GM21423 (cell line): ENCODE data around the gene NR3C1.
A peak's percentile ranks its signal among the peaks of the same experiment; 100 is the strongest.

Experiments
- ATAC-seq: cut with Tn5 transposase; IDR thresholded peaks from one replicate; pipeline ENCODE4 v1.9.1; 2021; ENCODE audit warnings: mild to moderate bottlenecking, moderate library complexity; ENCODE audit not compliant: unreplicated experiment

The NR3C1 gene

GRCh38 chr5:143426437-143426991 is 23.0 kb upstream of the NR3C1 start:
- no peak for ATAC-seq

- no peak for ATAC-seq
Measured at GRCh38 chr5:143425835-143426234, 22.3 kb upstream of the NR3C1 start.

- no peak for ATAC-seq
Measured at GRCh38 chr5:143418140-143418866, 14.8 kb upstream of the NR3C1 start.

- ATAC-seq: no peak
Measured at GRCh38 chr5:143417503-143418139, 14.1 kb upstream of the NR3C1 start.

GRCh38 chr5:143416411-143416810 is 12.9 kb upstream of the NR3C1 start:
- ATAC-seq: no peak

- ATAC-seq: peak; percentile 71
Measured at GRCh38 chr5:143413958-143414669, 10.6 kb upstream of the NR3C1 start.

GRCh38 chr5:143412661-143413342 is 9.3 kb upstream of the NR3C1 start:
- ATAC-seq: no peak

- no peak for ATAC-seq
Measured at GRCh38 chr5:143409926-143410325, 6.4 kb upstream of the NR3C1 start.

- no peak for ATAC-seq
Measured at GRCh38 chr5:143406408-143406807, 2.9 kb upstream of the NR3C1 start.

- no peak for ATAC-seq
Measured at GRCh38 chr5:143405849-143406098, 2.3 kb upstream of the NR3C1 start.

- ATAC-seq: peak; percentile 29
Measured at GRCh38 chr5:143405063-143405848, 1.8 kb upstream of the NR3C1 start.

- peak; percentile 24 for ATAC-seq
Measured at GRCh38 chr5:143404416-143405062, 1.1 kb upstream of the NR3C1 start.

GRCh38 chr5:143403334-143403592 is 223 bp downstream of the NR3C1 start:
- ATAC-seq: peak; percentile 8

- ATAC-seq: no peak
Measured at GRCh38 chr5:143402553-143403333, 743 bp downstream of the NR3C1 start.

GRCh38 chr5:143402017-143402552 is 1.4 kb downstream of the NR3C1 start:
- no peak for ATAC-seq

- ATAC-seq: no peak
Measured at GRCh38 chr5:143401227-143402016, 2.1 kb downstream of the NR3C1 start.

GRCh38 chr5:143400541-143401226 is 2.8 kb downstream of the NR3C1 start:
- ATAC-seq: no peak
